ENCODE results near the gene ABCC8. TPM values are rescaled to one million over a fixed set of nuclear protein-coding genes. Genes with fewer than 3 reads are reported as not detected.
A peak's percentile ranks its signal among the peaks of the same experiment; 100 is the strongest.

ABCC8 gene
- total RNA-seq, 1 experiment from 2014 or later = 2.4 TPM

DNA sequence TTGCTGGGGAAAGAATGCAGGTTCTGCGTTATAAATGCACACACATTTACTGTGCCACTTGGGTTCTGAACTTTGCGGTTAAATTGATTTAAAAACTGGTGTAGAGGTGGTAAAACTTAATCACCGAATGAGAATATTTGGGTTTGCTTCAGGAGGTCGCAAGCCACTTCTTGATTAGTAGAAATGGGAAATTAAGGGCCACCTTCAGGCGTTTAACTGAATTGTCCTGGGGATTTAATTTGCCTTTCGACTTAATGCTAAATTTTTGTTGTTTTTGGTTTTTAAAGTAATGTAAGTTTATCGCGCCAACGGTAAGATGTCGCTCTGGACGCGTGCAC is 125.5 kb downstream of the ABCC8 start:
- peaks cover 21% of the 10 kb centered on the region for H3K27me3 ChIP-seq (ENCODE audit: insufficient read depth, low read length)
- H3K4me3 Mint-ChIP-seq = peak overlapping the region; percentile 69 to 90
- H2BK20ac ChIP-seq (ENCODE audit: low read depth, low read length, poor library complexity, severe bottlenecking) = no peak overlapping the region
- no peak overlapping the region for H3K4ac ChIP-seq (ENCODE audit: low read depth, low read length)
- TF ChIP-seq, protein P1, sequence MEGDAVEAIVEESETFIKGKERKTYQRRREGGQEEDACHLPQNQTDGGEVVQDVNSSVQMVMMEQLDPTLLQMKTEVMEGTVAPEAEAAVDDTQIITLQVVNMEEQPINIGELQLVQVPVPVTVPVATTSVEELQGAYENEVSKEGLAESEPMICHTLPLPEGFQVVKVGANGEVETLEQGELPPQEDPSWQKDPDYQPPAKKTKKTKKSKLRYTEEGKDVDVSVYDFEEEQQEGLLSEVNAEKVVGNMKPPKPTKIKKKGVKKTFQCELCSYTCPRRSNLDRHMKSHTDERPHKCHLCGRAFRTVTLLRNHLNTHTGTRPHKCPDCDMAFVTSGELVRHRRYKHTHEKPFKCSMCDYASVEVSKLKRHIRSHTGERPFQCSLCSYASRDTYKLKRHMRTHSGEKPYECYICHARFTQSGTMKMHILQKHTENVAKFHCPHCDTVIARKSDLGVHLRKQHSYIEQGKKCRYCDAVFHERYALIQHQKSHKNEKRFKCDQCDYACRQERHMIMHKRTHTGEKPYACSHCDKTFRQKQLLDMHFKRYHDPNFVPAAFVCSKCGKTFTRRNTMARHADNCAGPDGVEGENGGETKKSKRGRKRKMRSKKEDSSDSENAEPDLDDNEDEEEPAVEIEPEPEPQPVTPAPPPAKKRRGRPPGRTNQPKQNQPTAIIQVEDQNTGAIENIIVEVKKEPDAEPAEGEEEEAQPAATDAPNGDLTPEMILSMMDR (conservative IDR thresholded peaks at IDR 0.05) = peak; percentile 34; the same call in 2 of the 3 replicates
- no peak overlapping the region for H4K5ac ChIP-seq (ENCODE audit: insufficient read length, low read depth, low read length)
- no peak overlapping the region for H2BK5ac ChIP-seq (ENCODE audit: insufficient read length, low read length)
- H3K79me2 ChIP-seq (ENCODE audit: insufficient read depth, low read length) = no peaks in the 10 kb centered on the region
- no peak overlapping the region for H3K23ac ChIP-seq (ENCODE audit: insufficient read length, low read depth, low read length)
- H2AFZ ChIP-seq (ENCODE audit: low read length) = no peak overlapping the region
- no peak overlapping the region for H2BK12ac ChIP-seq (ENCODE audit: insufficient read length, low read depth, low read length)
- H3K79me1 ChIP-seq (ENCODE audit: insufficient read depth, low read depth, low read length, poor library complexity, severe bottlenecking) = no peaks in the 10 kb centered on the region
- no peak for DNase-seq
- no peaks in the 10 kb centered on the region for H3K4me1 ChIP-seq (ENCODE audit: insufficient read depth, low read length)
- H3K4me1 Mint-ChIP-seq = peaks cover 15 to 26% of the 10 kb centered on the region in 2 experiments
- H3K36me3 Mint-ChIP-seq (ENCODE audit: insufficient read depth in 1 of 3, low read depth in 3 of 3) = no peaks in the 10 kb centered on the region
- no peaks in the 10 kb centered on the region for H4K20me1 ChIP-seq (ENCODE audit: control insufficient read depth, insufficient read depth, insufficient read length)
- H3K9me3 ChIP-seq (ENCODE audit: control insufficient read depth, low read depth, low read length) = no peaks in the 10 kb centered on the region
- no peak overlapping the region for H2BK120ac ChIP-seq (ENCODE audit: low read depth, low read length, poor library complexity, severe bottlenecking)
- peaks cover 22% of the 10 kb centered on the region for H3K23me2 ChIP-seq (ENCODE audit: insufficient read length, low read depth, low read length, poor library complexity, severe bottlenecking)
- H3K18ac ChIP-seq (ENCODE audit: insufficient read length, low read depth, low read length) = no peak overlapping the region
- H3K56ac ChIP-seq (ENCODE audit: insufficient read length, low read depth, low read length) = no peak overlapping the region
- no CpG with 5 or more reads among the region's 12 CpGs for WGBS (ENCODE audit: extremely low coverage, insufficient read length, low lambda C conversion rate)
- no peak overlapping the region for H3T11ph ChIP-seq (ENCODE audit: low read length)
- no peak overlapping the region for H4K8ac ChIP-seq (replicated peaks; ENCODE audit: insufficient read length, low read depth, low read length)
- no peak overlapping the region for H2BK15ac ChIP-seq (ENCODE audit: low read depth, low read length)
- no peak overlapping the region for H3K27ac ChIP-seq (ENCODE audit: insufficient read length, low read depth, low read length)
- no peak overlapping the region for H3K9ac ChIP-seq (ENCODE audit: extremely low read depth, insufficient read length, low read length)
- H3K14ac ChIP-seq (ENCODE audit: insufficient read depth, low read length) = no peak overlapping the region
- no peak overlapping the region for H2AK5ac ChIP-seq (ENCODE audit: insufficient read length, low read length)
- peaks cover 73% of the 10 kb centered on the region for H3K27me3 Mint-ChIP-seq (ENCODE audit: low read depth)
- peaks cover 3 to 7% of the 10 kb centered on the region in 2 experiments; a peak in 4 of 5 replicates for H3K9me3 Mint-ChIP-seq
- H3K4me2 ChIP-seq (ENCODE audit: insufficient read depth, insufficient read length, low read length) = peak overlapping the region; percentile 69
- H4K91ac ChIP-seq (ENCODE audit: insufficient read length, low read depth, low read length) = no peak overlapping the region
- no peak overlapping the region for H3K27ac Mint-ChIP-seq

Measured in H9 (cell line).